Mucosa of rectum (tissue), 2 donors: ENCODE measurements around the gene RAB12.

Source experiments
- H3K27ac ChIP-seq, 2 donors: one replicate each; pipeline ENCODE4 v1.7.0; 2013; ENCODE audit warnings: inconsistent platforms in 2 of 2, low read depth in 2 of 2, low read length in 2 of 2
- H3K27me3 ChIP-seq, 2 donors: one replicate each; pipeline ENCODE4 v1.7.0; 2013; ENCODE audit warnings: low read length in 2 of 2; ENCODE audit not compliant: control insufficient read depth in 2 of 2, insufficient read depth in 2 of 2
- H3K36me3 ChIP-seq, 2 donors: one replicate each; pipeline ENCODE4 v1.7.0; 2013; ENCODE audit warnings: low read length in 2 of 2; ENCODE audit not compliant: control insufficient read depth in 2 of 2, insufficient read depth in 2 of 2
- H3K4me1 ChIP-seq, 2 donors: one replicate each; pipeline ENCODE4 v1.7.0; 2013; ENCODE audit warnings: low read length in 2 of 2, mild to moderate bottlenecking in 1 of 2; ENCODE audit not compliant: control insufficient read depth in 2 of 2, insufficient read depth in 2 of 2
- H3K4me3 ChIP-seq, 2 donors: one replicate each; pipeline ENCODE4 v1.7.0; 2013; ENCODE audit warnings: low read length in 2 of 2
- H3K9ac ChIP-seq, 2 donors: one replicate each; pipeline ENCODE4 v1.7.0; 2013; ENCODE audit warnings: low read length in 2 of 2, low read depth in 1 of 2, mild to moderate bottlenecking in 1 of 2
- H3K9me3 ChIP-seq, 2 donors: one replicate each; pipeline ENCODE4 v1.7.0; 2013; ENCODE audit warnings: low read length in 2 of 2; ENCODE audit not compliant: control insufficient read depth in 2 of 2
- donor health status: healthy.
- donor health status: Normal muscosa, but diverticular disease.

The RAB12 gene

DNA sequence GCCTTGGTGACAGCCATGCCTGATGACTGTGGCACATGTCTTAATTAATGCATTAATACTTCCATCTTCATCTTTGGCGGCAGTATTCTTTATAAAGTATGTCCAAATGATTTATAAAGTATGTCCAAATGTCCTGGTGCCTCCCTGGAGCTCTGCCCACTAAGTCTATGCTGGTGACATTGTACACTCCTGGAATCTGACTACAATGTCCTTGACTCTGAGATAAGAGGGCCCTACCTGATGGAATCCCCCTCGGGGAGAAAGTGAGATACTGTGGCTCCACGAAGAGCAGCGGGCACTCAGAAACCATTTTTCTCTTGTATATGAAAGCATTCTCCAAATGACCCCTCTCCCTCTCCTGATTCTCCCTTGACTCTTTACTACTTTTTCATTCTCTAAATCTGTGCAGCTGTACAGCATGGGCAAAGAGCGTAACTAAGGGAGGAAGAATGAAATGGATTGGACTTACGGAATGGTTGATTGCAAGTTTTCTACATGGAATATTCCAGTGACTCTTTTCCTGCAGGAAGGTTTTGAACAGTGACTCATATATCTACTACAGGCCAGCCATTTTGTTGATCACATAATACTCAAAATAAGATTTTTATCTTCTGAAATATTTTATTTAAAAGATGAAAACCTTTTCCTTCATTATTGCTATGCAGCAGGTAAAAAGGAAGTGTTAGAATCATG is 17.3 kb downstream of the RAB12 start:
- H3K36me3 ChIP-seq: peaks cover 13 to 19% of the 10 kb centered on the region in 2 donors
- peaks cover 0 to 5% of the 10 kb centered on the region in 2 donors for H3K4me1 ChIP-seq
- no peak overlapping the region for H3K9ac ChIP-seq
- H3K27ac ChIP-seq: no peak overlapping the region
- H3K27me3 ChIP-seq: no peaks in the 10 kb centered on the region
- H3K9me3 ChIP-seq: no peaks in the 10 kb centered on the region
- H3K4me3 ChIP-seq: no peak overlapping the region

GRCh38 chr18:8627107-8627472 is 17.9 kb downstream of the RAB12 start:
- Histone ChIP-seq H3K9ac (no peak overlapping the region), H3K9me3 (no peaks in the 10 kb centered on the region), H3K27ac (no peak overlapping the region), H3K4me1 (peaks cover 0 to 5% of the 10 kb centered on the region in 2 donors), H3K27me3 (no peaks in the 10 kb centered on the region), H3K4me3 (no peak overlapping the region), H3K36me3 (peaks cover 13 to 19% of the 10 kb centered on the region in 2 donors)

GRCh38 chr18:8627540-8627939 is 18.3 kb downstream of the RAB12 start:
- peaks cover 0 to 5% of the 10 kb centered on the region in 2 donors for H3K4me1 ChIP-seq
- no peak overlapping the region for H3K27ac ChIP-seq
- no peaks in the 10 kb centered on the region for H3K9me3 ChIP-seq
- no peaks in the 10 kb centered on the region for H3K27me3 ChIP-seq
- H3K9ac ChIP-seq: no peak overlapping the region
- H3K4me3 ChIP-seq: no peak overlapping the region
- peaks cover 13 to 19% of the 10 kb centered on the region in 2 donors for H3K36me3 ChIP-seq

GRCh38 chr18:8629602-8630001 is 20.4 kb downstream of the RAB12 start:
- no peaks in the 10 kb centered on the region for H3K4me1 ChIP-seq
- H3K9ac ChIP-seq: no peak overlapping the region
- no peaks in the 10 kb centered on the region for H3K27me3 ChIP-seq
- no peaks in the 10 kb centered on the region for H3K9me3 ChIP-seq
- no peak overlapping the region for H3K4me3 ChIP-seq
- no peak overlapping the region for H3K27ac ChIP-seq
- H3K36me3 ChIP-seq: peaks cover 28 to 36% of the 10 kb centered on the region in 2 donors

GRCh38 chr18:8630546-8630945 is 21.3 kb downstream of the RAB12 start:
- Histone ChIP-seq H3K9me3 (no peaks in the 10 kb centered on the region), H3K4me3 (no peak overlapping the region), H3K27ac (no peak overlapping the region), H3K9ac (no peak overlapping the region), H3K36me3 (peaks cover 28 to 42% of the 10 kb centered on the region in 2 donors), H3K27me3 (no peaks in the 10 kb centered on the region), H3K4me1 (no peaks in the 10 kb centered on the region)

GRCh38 chr18:8631265-8631664 is 22.0 kb downstream of the RAB12 start:
- Histone ChIP-seq H3K36me3 (peaks cover 30 to 43% of the 10 kb centered on the region in 2 donors), H3K4me1 (no peaks in the 10 kb centered on the region), H3K9me3 (no peaks in the 10 kb centered on the region), H3K9ac (no peak overlapping the region), H3K4me3 (no peak overlapping the region), H3K27me3 (no peaks in the 10 kb centered on the region), H3K27ac (no peak overlapping the region)

- H3K9me3 ChIP-seq: no peaks in the 10 kb centered on the region
- H3K36me3 ChIP-seq: peaks cover 30 to 38% of the 10 kb centered on the region in 2 donors
- no peak overlapping the region for H3K4me3 ChIP-seq
- H3K4me1 ChIP-seq: no peaks in the 10 kb centered on the region
- no peaks in the 10 kb centered on the region for H3K27me3 ChIP-seq
- no peak overlapping the region for H3K9ac ChIP-seq
- no peak overlapping the region for H3K27ac ChIP-seq
Observed at GRCh38 chr18:8632386-8632785, 23.1 kb downstream of the RAB12 start.

DNA sequence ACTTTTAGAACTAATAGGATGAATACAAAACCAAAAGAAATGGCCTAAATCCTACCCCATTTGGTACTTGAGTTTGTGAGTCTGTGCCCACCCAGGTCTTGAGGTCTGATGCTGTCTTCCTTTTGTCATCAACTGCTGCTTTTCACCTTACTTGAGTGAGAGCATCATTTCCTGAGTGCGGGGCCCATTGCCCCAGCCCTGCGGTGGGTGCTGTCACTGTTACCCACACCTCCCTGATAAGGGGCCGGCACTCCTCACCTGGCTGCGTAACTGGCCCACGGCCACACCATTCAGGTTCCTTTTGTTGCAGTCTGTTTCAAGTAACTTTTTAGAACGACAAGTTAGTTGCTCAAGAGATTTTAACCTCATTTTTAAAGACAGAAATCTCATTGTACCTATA is 25.3 kb downstream of the RAB12 start:
- Histone ChIP-seq H3K9ac (no peak overlapping the region), H3K27me3 (no peaks in the 10 kb centered on the region), H3K9me3 (no peaks in the 10 kb centered on the region), H3K4me1 (no peaks in the 10 kb centered on the region), H3K27ac (no peak overlapping the region), H3K36me3 (peaks cover 40 to 43% of the 10 kb centered on the region in 2 donors), H3K4me3 (no peak overlapping the region)

DNA sequence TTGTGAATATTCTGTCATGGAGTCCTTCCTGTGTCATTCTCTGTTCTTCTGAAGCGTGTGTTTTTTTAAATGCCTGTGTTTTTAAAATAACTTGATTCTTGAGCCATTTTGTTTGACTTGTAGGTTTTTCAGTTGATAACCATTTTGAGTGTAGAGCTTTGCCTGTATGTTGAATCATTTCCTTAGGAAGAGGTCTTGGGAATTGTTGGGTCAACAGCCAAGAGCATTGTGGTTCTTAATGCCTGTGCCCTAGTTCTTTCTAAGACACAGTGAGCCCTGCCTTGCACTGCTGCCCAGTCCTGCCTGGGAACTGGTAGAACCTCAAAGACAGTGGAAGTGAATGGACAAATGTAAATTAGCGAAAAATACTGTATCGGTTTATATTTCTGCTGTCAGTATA is 25.9 kb downstream of the RAB12 start:
- no peak overlapping the region for H3K27ac ChIP-seq
- no peak overlapping the region for H3K9ac ChIP-seq
- H3K36me3 ChIP-seq: peaks cover 43 to 46% of the 10 kb centered on the region in 2 donors
- no peak overlapping the region for H3K4me3 ChIP-seq
- H3K4me1 ChIP-seq: no peaks in the 10 kb centered on the region
- H3K27me3 ChIP-seq: no peaks in the 10 kb centered on the region
- no peaks in the 10 kb centered on the region for H3K9me3 ChIP-seq

DNA sequence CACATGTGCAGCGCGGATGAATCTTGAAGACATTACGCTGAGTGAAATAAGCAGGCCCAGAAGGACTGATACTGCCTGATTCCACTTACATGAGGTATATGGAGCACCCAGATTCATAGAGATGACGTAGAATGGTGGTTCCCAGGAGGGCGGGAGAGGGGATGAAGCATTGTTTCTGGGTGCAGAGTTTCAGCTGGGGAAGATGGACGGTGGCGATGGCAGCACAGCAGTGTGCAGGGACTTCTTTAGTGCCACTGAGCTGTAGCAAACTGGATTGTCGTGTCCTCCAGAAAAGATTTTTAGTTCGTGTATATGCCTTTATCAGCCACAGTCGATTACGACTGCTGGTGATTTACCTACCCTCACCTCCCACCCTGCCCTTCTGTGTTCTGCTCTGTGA is 30.5 kb downstream of the RAB12 start:
- peaks cover 26 to 31% of the 10 kb centered on the region in 2 donors for H3K36me3 ChIP-seq
- H3K27me3 ChIP-seq: no peaks in the 10 kb centered on the region
- no peak overlapping the region for H3K4me3 ChIP-seq
- no peaks in the 10 kb centered on the region for H3K4me1 ChIP-seq
- no peaks in the 10 kb centered on the region for H3K9me3 ChIP-seq
- H3K9ac ChIP-seq: no peak overlapping the region
- no peak overlapping the region for H3K27ac ChIP-seq
